DMS114 treated with DMSO at 0.1 percent for 48 hours (cell line): ENCODE results near the gene CELF4.
"Not testable (repeated sequence)": the region's sequence is repeated elsewhere in the genome, so short reads cannot be mapped to it uniquely, and the experiment has no call there.

Experiments
- DNase-seq: peaks from one replicate; lab custom pipeline; 2025; ENCODE audit not compliant: unreplicated experiment; lab: John Stamatoyannopoulos, UW

Gene CELF4

DNA sequence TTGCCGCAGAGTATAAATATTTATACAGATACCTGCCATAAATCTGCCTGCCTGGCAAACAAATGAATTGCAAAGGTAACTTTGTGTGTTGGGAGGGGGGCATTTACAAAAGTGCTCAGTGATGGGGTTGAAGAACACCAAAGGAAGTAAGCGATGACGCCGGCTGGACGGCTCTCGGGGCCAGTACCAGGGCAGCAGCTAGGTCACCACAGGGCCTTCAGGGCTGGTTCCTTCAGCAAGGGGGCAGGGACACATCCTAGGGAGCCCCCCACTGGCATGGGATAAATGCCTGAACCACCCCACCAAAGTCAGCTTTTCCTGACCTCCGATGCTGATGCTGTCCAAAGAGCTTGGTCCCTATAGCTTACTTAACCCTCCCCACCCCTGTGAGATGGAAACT is 190.4 kb downstream of the CELF4 start:
- no peak for DNase-seq

DNA sequence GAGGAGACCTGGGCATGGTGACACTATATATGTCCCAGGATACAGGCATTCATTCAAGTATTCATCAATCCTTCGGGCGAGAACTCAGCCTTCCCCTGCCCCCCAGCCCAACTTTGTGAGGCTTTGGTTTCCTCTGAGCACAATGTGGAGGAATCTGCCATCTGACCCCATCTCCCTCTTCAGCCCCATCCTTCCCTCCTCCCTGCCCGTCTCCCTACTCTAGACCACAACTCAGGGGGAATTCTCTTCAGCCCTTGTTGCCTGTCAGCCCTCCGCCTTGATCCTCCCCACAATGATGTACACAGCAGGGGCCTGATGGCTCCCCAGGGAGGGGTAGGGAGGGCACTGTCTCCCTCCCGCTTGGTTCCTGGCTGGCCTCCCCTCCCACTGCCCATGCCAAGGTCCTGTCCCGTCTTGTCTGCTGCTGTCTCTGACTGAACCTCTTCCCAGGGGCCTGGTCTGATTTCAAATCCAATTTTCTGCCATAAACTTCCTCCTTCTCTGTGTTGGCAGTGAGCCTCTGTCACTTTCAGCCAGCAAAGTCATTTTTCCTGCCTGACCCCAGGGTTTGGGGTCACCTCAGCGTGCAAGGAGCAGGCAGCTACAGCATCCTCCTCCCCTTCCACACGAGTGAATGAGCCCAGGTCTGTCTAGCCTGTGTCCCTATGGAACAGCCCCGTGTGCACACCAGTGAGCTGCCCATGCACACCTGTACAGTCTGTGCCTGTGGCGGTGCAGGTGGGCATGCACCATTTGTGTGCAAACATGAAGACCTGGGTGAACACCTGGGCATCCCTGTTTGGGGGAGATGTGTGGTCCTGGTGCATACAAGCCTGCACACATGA is 197.3 kb downstream of the CELF4 start:
- DNase-seq = no peak

DNA sequence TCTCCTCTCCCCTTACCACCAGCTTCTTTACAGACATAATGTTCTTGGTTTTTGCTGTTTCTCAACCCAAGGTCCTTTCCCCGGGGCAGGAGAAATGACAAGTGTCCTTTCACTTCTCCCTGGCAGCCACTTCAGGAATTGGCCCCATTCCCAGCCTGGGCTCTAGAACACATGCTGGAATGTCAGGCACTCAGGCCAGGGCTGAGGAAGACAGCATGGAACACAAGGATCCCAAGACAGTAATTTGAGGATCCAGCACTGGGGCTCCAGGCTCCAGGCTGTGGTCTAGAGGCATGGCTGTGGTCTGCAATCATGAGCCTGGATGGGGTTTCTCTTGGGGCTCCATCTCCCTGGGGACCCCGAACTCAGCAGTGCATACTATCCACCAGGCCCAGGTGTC is 201.4 kb downstream of the CELF4 start:
- DNase-seq = no peak

DNA sequence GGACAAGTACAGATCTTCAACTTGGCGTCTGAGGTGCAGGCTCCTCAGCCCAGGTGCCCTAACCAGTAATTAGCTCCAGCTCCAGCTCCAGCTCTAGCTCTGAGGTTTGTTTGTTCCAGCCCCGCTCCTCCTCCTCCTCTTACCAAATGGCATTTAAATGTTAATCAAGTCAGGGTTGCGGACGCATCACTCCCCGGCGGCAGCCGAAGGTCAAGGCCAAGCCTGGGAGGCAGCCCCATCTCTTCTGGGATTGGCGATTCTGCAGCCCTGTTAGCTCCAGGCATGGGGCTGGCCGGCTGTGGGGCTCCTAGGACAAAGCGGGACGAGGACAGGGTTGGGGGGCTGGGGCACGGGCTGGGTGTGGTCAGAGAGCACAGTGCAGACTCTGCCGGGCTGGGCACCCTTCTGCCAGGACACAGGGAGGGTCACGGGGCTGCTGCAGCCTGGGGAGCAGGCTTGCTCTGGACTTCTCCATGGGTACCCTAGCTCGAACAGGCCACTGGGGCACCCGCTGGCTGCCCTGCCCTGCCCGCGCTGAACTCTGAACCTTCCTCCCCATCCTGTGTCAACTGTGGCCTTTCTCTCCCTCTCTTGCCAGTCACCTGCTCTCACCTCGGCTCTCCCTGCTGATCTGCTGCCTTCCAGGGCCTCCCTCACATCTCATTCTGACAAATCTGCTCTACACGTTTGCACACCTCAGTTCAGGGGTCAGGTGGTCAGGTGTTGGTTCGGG is 203.3 kb downstream of the CELF4 start:
- no peak for DNase-seq

DNA sequence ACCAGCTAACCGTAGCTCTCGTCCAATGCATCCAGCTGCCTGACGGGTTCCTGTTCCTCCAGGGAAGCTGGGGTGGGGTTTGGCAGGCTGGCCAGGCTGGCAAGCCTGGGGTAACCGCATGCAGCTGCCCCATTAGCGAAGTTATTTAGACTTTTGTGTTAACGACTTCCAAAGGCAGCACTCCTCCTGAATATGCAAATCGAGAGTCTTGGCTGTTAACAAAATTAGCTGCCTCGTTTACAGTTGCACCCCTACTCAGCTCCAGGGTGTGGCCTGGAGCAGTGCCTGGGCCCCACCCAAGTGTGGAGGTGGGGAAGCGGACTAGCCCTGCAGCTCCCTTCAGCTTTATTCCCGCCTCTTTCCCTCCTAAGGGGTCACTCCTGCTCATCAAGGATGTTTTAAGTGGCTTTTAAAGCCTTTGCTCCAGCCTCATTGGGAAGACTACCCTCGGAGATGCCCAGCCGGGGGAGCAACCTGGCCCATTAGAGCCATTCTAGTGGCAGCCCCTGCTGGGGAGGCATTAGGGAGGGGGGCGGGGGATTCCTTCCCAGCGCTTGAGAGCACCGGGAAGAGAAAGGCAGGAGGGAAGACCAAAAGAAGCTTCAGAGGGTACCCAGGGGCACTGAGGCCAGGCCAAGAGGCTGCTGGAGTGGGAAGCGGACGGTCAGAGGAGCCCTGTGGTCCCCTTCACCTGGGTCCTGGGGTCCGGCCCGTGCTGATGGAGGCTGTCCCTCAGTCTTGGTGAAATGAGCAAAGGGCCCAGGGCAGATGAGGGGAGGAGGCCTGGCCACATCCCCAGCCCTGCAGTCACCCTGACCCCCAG is 204.1 kb downstream of the CELF4 start:
- DNase-seq = no peak

DNA sequence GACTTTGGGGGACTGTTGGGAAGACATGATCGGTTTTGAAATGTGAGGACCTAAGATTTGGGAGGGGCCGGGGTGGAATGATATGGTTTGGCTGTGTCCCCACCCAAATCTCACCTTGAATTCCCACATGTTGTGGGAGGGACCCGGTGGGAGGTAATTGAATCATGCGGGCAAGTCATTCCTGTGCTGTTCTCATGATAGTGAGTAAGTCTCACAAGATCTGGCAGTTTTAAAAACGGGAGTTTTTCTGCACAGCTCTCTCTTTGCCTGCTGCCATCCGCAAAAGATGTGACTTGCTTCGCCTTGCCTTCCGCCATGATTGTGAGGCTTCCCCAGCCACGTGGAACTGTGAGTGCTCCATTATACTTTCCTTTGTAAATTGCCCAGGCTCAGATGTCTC is 207.5 kb downstream of the CELF4 start:
- not testable (repeated sequence) for DNase-seq

DNA sequence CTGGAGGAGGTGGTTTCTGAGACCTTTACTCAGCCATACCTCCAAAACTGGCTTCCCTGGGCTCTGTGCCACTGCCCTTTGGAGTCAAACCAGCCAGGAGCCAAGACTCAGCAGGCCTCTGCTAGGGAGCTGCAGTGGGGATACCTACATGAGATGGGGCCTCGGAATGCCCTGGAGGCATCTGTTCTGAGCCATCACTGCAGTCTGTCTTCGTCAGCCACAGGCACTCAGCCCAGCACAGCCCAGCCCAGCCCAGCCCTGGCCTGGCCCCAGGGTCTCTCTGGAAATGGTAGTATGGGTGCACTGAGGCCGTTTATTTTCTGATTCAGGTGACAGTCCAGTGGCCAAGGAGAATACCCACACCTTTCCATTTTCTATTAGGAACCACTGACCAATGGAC is 209.8 kb downstream of the CELF4 start:
- DNase-seq = no peak

DNA sequence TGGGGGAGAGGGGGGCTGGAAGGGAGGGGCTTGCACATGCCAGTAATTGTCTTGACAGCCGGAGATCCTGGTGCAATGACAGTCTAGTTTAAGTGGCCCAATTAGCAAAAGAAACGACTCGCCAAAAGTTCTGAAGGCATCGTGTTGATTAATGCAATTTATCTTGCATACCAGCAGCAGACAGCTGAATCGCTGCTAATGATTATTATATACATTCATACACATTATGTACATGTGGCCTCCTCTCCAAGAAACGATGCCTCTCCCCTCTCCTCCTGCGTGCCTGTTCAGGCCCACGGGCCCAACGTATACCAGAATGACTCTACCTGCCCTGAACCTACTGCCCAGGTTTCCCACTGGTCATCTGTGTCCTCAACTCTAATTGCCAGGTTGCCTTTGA is 214.5 kb downstream of the CELF4 start:
- DNase-seq = no peak

DNA sequence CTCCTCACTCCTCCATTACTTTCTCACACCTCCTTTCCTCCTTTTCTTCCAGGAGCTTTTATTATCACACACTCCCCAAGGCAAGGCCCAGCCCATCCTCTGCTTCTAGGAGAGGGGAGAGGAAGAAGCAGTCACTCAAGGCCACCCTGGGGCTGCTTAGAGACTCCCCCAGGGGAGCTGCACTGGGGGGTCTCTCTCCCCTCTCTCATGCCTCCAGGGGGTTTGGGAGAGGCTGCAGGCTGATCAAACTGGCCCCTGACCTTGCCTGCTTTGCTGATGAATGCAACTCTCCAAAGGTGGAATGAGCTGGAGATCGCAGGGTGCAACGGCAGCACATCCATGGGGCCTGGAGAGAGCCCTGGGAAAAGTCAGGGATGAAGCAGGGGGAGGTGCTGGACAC is 216.9 kb downstream of the CELF4 start:
- no peak for DNase-seq

DNA sequence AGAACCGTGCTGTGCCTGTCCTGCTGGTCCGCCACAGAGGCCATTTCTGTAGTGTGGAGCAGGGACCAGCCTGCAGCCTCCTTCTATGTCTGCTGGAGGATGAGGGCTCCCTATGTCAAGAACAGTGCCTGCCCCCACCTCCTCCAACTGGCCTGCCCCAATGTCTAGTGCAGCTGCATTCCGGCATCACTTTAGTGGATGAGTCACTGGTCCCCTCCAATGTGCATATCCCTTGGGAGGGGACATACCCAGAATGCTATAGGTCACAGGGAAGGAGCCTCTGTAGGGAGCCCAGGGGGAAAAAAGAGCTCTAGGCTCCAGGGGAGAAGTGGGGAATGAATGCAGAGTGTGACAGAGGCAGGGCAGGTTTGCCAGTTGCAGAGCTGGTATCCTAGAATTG is 219.6 kb downstream of the CELF4 start:
- DNase-seq = no peak

DNA sequence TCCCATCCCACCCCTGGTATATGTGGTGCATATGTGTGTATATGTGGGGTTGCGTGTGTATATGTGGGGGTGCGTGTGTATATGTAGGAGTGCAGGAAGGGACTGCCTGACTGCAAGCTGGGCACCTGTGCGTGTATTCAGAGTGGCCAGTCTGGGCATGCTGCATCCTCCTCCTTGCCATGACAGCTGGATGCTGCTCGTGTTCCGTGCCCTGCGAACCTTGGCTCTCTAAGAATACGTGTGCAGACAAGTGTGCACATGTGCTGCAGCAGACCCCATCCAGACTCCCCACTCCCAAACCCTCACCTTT is 222.1 kb downstream of the CELF4 start:
- DNase-seq = peak; percentile 16

DNA sequence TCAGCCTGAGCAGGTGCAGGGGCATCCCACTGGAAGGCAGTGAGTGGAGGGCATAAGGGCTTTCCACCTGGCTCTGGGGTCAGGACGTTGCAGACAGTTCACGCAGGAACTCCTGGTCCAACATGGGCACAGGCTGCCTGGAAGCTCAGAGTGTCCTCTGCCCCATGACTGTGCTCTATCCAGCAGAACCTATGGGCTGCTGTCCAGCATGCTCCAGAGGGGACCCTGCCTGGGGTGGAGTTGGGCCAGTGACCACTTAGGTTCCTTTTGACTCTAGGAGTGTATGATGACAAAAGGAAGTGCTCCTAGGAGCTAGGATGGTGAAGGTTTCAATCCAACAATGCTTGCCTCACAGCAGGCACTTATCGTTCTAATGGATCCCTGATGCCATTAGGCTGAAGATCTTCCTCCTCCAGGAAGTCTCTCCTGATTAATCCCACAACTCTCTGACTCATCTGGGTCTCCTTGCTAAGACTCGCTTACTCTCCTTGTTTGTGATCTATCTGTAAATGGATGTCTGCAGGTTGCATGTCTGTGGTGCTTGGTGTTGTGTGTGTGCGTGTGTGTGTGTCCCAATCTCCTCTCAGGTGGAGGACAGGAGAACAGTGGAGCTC is 224.0 kb downstream of the CELF4 start:
- DNase-seq = no peak

DNA sequence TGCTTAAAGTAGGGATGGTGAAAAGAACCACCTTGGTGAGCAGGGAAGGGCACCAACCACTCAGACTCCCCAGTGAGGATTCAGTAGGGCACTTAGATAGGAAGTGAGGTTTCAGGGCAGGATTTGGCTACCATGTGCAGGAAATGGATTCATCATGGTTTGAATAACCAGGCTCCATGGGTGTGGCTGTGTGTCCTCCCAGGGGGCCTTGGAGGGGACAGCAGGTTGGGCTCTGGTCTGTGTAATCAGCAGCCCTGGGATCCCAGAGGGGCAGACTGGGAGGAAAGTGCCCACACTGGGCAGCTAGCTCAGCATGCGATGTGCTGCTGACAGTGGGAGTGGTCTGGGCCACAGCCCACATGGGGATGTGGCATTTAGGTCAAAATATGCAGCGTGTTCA is 224.6 kb downstream of the CELF4 start:
- DNase-seq = no peak

DNA sequence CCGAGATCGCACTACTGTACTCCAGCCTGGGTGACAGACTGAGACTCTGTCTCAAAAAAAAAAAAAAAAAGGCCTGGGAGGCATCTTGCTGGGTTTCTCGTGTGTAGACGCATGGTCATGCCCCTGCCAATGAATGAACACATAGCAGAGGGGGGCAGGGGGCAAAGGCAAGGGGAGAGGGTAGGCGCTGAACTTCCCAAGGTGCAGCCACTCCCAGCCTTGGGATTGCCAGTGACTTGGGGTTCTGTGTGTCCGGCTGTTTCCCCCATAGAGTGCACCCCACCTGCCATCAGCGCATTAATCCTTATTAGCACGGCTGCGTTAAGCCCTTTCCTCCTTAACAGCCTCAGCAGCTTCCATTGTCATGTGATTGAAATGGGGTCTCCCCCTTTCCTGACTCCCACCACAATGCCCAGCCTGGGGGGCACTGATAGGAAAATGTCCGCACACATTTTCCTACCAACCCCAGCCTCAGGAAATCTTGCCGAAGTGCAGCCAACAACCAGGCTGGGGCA is 225.8 kb downstream of the CELF4 start:
- no peak for DNase-seq

DNA sequence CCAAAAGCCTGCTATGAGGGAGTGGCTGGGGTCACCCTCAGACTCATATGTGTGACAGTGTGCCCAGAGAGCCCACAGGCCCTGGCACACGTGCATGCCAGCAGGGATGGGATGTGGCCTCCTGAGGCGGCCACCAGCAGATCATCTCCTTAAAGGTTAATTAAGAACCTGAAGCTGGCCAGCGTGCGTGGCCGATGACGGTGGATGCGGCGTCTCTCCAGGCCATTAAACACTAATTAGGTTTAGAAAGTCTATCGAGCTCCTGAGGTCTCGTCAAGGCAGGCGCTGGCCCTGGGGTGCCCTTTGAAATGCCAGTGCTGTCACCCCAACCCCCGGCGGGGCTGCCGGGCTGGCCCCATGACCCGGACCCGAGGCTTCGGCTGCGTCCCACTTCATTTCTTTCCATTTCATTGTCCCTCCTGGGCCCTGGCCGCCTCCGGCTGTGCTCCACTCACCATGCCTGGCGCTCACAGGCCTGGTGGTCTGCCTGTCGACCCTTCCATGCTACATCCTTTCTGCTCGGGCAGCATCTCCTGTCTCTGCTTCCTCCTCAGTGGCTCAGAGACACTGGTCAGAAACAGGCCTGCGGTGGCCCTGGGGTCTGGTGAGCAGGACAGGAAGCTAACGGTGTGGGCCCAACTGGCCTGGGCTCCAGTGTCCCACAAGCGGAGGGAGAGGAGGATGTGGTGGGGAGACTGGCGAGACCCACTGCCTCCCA is 228.9 kb downstream of the CELF4 start:
- no peak for DNase-seq

DNA sequence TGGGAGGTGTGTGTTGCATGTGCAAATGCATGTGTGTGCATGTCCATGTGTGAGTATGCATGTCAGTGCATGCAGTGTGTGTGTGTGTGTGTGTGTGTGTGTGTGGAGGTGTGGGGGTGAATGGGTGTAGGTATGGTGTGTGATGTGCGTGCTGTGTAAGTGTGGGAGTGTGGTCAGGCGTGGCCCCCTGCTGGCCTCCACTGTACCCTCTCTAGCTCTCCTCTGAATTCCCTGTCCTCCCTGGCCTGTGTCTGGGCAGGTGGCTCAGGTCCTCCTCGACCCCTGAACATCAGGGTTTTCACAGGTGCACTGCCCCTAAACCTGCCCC is 230.2 kb downstream of the CELF4 start:
- peak; percentile 27 for DNase-seq

DNA sequence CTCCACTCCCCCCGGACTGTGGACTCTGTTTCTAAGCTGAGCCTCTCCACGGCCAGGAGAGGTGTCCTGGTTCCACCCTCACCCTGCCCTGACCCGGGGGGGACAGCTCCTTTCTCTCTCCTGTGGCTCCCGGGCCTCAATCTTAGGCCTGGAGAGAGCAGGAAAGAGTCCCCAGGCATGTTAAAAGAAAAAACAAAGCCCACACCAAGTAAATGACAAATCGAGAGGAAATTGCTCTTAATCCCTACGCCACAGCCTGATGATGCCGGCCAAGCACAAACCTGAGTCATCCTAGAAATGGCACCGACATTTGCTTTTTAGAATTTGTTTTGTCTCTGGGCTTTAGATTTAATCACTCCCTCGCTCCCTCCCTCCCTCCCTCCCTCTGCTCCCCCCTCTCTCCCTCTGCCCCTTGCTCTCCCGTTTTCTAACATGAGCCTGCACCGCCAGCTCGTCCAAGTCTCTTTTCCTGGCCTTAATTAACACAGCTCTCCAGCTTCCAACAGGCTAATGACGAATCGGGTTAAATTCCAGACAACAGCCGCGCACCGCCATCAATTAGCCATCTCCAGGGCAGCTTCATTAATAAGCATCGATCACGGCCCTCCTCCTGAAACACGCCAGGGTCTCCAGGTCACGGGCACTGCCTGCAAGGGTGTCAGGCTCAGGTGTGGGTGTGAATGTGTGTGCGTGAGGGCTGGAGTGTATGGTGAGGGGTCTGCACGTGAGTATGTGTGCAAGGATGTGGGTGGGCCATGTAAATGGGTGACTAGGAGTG is 230.8 kb downstream of the CELF4 start:
- DNase-seq = no peak

DNA sequence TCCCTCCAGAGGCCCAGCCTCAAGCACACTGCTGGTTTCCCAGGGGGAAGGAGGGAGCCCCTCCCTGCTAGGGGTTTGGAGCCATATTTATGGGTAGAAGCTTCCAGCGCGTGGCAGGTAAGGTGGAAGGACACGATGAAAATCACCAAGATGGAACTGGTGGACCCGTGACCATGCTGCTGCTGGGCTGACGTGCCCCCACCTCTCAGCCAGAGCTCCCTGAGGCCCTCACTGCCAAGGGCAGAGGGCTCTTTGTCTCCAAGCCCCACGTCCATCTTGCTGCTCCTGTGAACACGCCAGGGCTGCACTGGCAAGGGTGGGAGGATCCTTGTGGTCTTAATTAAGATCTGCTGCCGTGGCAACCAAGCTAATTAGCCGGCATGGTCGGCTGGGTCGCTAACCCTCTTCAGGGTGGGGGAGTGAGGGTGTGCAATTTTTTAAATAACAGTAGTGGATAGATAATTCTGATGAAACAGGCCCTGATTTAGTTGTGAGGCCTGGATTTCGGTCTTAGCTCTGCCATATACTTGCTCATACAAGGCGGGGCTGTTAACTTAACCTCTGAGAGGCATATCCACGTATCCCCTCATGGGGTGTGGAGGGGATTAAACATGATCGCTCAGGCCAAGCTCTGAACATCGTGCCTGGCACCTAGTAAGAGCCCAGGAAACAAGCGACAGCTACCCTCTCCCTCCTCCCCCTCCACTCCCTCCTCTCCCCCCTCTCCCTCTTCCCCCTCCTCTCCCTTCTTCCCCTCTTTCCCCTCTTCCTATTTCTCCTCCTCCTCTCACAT is 232.8 kb downstream of the CELF4 start:
- DNase-seq = no peak

DNA sequence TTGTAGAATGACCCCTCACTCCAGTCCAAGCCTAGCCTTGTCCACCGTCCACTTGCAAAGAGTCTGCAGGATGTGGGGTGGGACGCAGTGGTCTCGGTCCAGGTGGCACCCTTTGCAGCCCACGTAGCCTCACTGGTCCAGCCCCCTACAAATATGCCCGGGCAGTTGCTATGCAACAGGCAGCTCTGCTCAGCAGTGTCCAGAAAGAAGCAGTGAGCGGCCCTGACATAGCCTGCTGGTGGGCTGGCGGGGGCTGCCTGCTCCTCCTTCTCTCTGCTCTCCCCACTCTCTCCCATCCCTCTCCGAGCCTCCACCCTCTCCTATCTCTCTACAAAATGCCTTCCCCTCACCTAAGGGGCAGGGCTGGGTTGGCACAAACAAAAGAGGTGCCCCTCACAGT is 233.4 kb downstream of the CELF4 start:
- DNase-seq = no peak
